SK-N-SH treated with all-trans-retinoic acid at 6 μM for 48 hours (cell line): ENCODE measurements around the gene EIF3M.
"Not testable (repeated sequence)": the region's sequence is repeated elsewhere in the genome, so short reads cannot be mapped to it uniquely, and the experiment has no call there.

Source experiments
- ATAC-seq: fragments of 200-7000 bp; cut with Tn5 transposase; 3 replicates; pipeline ENCODE4 v1.9.1; 2020; ENCODE audit warnings: mild to moderate bottlenecking, moderate library complexity
- ARNTL ChIP-seq: fragments of 450-650 bp; formaldehyde crosslinking; IDR thresholded peaks from 2 replicates; pipeline ENCODE4 v1.5.0; 2020; ENCODE audit warnings: low read depth, mild to moderate bottlenecking, moderate library complexity, borderline replicate concordance
- BACH2 ChIP-seq: fragments of 250-450 bp; sonication (Bioruptor Pico); IDR thresholded peaks from 2 replicates; pipeline ENCODE4 v1.9.0; 2021; ENCODE audit warnings: mild to moderate bottlenecking, borderline replicate concordance
- CSDC2 ChIP-seq: fragments of 250-450 bp; sonication (Bioruptor Pico); IDR thresholded peaks from 2 replicates; pipeline ENCODE4 v1.5.0; 2020; ENCODE audit warnings: mild to moderate bottlenecking, moderate library complexity
- ESRRG ChIP-seq: fragments of 250-450 bp; sonication (Bioruptor Pico); IDR thresholded peaks from 2 replicates; pipeline ENCODE4 v1.6.1; 2021; ENCODE audit warnings: mild to moderate bottlenecking
- GLIS3 ChIP-seq: fragments of 250-450 bp; sonication (Bioruptor Pico); IDR thresholded peaks from 2 replicates; pipeline ENCODE4 v1.5.0; 2020; ENCODE audit warnings: mild to moderate bottlenecking, moderate library complexity
- ISL1 ChIP-seq: fragments of 250-450 bp; sonication (Bioruptor Pico); IDR thresholded peaks from 2 replicates; pipeline ENCODE4 v2.1.2; 2022; ENCODE audit warnings: mild to moderate bottlenecking, moderate library complexity
- OSR1 ChIP-seq: fragments of 250-450 bp; sonication (Bioruptor Pico); IDR thresholded peaks from 2 replicates; pipeline ENCODE4 v1.8.0; 2022; ENCODE audit warnings: moderate library complexity, mild to moderate bottlenecking, inconsistent platforms
- PATZ1 ChIP-seq: fragments of 250-450 bp; sonication (Bioruptor Pico); IDR thresholded peaks from 2 replicates; pipeline ENCODE4 v1.8.0; 2020; ENCODE audit warnings: mild to moderate bottlenecking, moderate library complexity, borderline replicate concordance
- PPARA ChIP-seq: fragments of 250-450 bp; sonication (Bioruptor Pico); IDR thresholded peaks from 2 replicates; pipeline ENCODE4 v1.5.0; 2020; ENCODE audit warnings: mild to moderate bottlenecking, borderline replicate concordance
- RARB ChIP-seq: fragments of 250-450 bp; sonication (Bioruptor Pico); IDR thresholded peaks from 2 replicates; pipeline ENCODE4 v1.8.0; 2021; ENCODE audit warnings: mild to moderate bottlenecking, moderate library complexity
- SNAI2 ChIP-seq: fragments of 250-450 bp; sonication (Bioruptor Pico); IDR thresholded peaks from 2 replicates; pipeline ENCODE4 v1.5.0; 2020; ENCODE audit warnings: mild to moderate bottlenecking, moderate library complexity
- TOX ChIP-seq: fragments of 250-450 bp; sonication (Bioruptor Pico); IDR thresholded peaks from 2 replicates; pipeline ENCODE4 v1.8.0; 2021; ENCODE audit warnings: mild to moderate bottlenecking, moderate library complexity, borderline replicate concordance
- TSHZ2 ChIP-seq: fragments of 250-450 bp; sonication (Bioruptor Pico); IDR thresholded peaks from 2 replicates; pipeline ENCODE4 v1.5.0; 2020; ENCODE audit warnings: mild to moderate bottlenecking, moderate library complexity
- ZC3H10 ChIP-seq: fragments of 250-450 bp; sonication (Bioruptor Pico); IDR thresholded peaks from 2 replicates; pipeline ENCODE4 v1.5.1; 2021; ENCODE audit warnings: mild to moderate bottlenecking, moderate library complexity
- ZFP3 ChIP-seq: fragments of 250-450 bp; sonication (Bioruptor Pico); IDR thresholded peaks from 2 replicates; pipeline ENCODE4 v1.5.0; 2020; ENCODE audit warnings: mild to moderate bottlenecking, moderate library complexity
- ZFP30 ChIP-seq: fragments of 450-650 bp; formaldehyde crosslinking; IDR thresholded peaks from 2 replicates; pipeline ENCODE4 v1.5.0; 2022; ENCODE audit warnings: mild to moderate bottlenecking, moderate library complexity
- ZNF70 ChIP-seq: fragments of 450-650 bp; formaldehyde crosslinking; IDR thresholded peaks from 2 replicates; pipeline ENCODE4 v1.5.0; 2020; ENCODE audit warnings: mild to moderate bottlenecking, moderate library complexity
- TF ChIP-seq, protein P1 (sequence below): fragments of 250-450 bp; sonication (Bioruptor Pico); IDR thresholded peaks from 2 replicates; pipeline ENCODE4 v1.5.1; 2021; ENCODE audit warnings: mild to moderate bottlenecking, moderate library complexity
- TF ChIP-seq, protein P2 (sequence below): fragments of 250-450 bp; sonication (Bioruptor Pico); IDR thresholded peaks from 2 replicates; pipeline ENCODE4 v1.5.1; 2020; ENCODE audit warnings: low read depth, mild to moderate bottlenecking, moderate library complexity
- TF ChIP-seq, protein P3 (sequence below): fragments of 250-450 bp; sonication (Bioruptor Pico); IDR thresholded peaks from 2 replicates; pipeline ENCODE4 v1.8.0; 2021; ENCODE audit warnings: low read depth, mild to moderate bottlenecking, moderate library complexity, borderline replicate concordance

The EIF3M gene

GRCh38 chr11:32606220-32606619 is 22.6 kb downstream of the EIF3M start:
- TF ChIP-seq, protein P1, sequence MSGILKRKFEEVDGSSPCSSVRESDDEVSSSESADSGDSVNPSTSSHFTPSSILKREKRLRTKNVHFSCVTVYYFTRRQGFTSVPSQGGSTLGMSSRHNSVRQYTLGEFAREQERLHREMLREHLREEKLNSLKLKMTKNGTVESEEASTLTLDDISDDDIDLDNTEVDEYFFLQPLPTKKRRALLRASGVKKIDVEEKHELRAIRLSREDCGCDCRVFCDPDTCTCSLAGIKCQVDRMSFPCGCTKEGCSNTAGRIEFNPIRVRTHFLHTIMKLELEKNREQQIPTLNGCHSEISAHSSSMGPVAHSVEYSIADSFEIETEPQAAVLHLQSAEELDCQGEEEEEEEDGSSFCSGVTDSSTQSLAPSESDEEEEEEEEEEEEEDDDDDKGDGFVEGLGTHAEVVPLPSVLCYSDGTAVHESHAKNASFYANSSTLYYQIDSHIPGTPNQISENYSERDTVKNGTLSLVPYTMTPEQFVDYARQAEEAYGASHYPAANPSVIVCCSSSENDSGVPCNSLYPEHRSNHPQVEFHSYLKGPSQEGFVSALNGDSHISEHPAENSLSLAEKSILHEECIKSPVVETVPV (CRISPR knock-in tag) = no peak
- TF ChIP-seq ZNF70 (CRISPR knock-in tag) = no peak
- no peak for TF ChIP-seq OSR1 (CRISPR knock-in tag)
- no peak for TF ChIP-seq RARB (CRISPR knock-in tag)
- no peak for TF ChIP-seq ZFP3 (CRISPR knock-in tag)
- TF ChIP-seq ZFP30 (CRISPR knock-in tag) = no peak
- TF ChIP-seq ZC3H10 (CRISPR knock-in tag) = no peak
- TF ChIP-seq, protein P2, sequence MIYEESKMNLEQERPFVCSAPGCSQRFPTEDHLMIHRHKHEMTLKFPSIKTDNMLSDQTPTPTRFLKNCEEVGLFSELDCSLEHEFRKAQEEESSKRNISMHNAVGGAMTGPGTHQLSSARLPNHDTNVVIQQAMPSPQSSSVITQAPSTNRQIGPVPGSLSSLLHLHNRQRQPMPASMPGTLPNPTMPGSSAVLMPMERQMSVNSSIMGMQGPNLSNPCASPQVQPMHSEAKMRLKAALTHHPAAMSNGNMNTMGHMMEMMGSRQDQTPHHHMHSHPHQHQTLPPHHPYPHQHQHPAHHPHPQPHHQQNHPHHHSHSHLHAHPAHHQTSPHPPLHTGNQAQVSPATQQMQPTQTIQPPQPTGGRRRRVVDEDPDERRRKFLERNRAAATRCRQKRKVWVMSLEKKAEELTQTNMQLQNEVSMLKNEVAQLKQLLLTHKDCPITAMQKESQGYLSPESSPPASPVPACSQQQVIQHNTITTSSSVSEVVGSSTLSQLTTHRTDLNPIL = no peak
- no peak for TF ChIP-seq CSDC2 (CRISPR knock-in tag)
- TF ChIP-seq, protein P3, sequence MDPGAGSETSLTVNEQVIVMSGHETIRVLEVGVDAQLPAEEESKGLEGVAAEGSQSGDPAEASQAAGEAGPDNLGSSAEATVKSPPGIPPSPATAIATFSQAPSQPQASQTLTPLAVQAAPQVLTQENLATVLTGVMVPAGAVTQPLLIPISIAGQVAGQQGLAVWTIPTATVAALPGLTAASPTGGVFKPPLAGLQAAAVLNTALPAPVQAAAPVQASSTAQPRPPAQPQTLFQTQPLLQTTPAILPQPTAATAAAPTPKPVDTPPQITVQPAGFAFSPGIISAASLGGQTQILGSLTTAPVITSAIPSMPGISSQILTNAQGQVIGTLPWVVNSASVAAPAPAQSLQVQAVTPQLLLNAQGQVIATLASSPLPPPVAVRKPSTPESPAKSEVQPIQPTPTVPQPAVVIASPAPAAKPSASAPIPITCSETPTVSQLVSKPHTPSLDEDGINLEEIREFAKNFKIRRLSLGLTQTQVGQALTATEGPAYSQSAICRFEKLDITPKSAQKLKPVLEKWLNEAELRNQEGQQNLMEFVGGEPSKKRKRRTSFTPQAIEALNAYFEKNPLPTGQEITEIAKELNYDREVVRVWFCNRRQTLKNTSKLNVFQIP (CRISPR knock-in tag) = no peak
- no peak for TF ChIP-seq ISL1 (CRISPR knock-in tag)
- TF ChIP-seq ARNTL (CRISPR knock-in tag) = no peak
- TF ChIP-seq PPARA (CRISPR knock-in tag) = no peak
- no peak for TF ChIP-seq PATZ1
- no peak for TF ChIP-seq TOX
- TF ChIP-seq GLIS3 (CRISPR knock-in tag) = no peak
- TF ChIP-seq TSHZ2 = no peak
- TF ChIP-seq BACH2 (CRISPR knock-in tag) = no peak
- no peak for TF ChIP-seq ESRRG
- ATAC-seq = no peak

DNA sequence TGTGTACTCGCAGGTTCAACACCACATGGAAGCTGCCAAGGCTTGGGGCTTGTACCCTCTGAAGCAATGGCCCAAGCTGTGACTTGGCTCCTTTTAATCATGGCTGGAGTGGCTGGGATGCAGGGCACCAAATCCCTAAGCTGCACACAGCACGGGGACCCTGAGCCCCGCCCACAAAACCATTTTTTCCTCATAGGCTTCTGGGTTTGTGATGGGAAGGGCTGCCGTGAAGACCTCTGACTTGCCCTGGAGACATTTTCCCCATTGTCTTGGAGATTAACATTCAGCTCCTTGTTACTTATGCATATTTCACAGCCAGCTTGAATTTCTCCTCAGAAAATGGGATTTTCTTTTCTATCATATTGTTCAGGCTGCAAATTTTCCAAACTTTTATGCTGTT is 25.2 kb downstream of the EIF3M start:
- ATAC-seq = not testable (repeated sequence)

- TF ChIP-seq, protein P3 (CRISPR knock-in tag) = no peak
- TF ChIP-seq SNAI2 (CRISPR knock-in tag) (no peak), TSHZ2 (no peak), CSDC2 (CRISPR knock-in tag) (no peak), BACH2 (CRISPR knock-in tag) (no peak), ARNTL (CRISPR knock-in tag) (no peak), OSR1 (CRISPR knock-in tag) (no peak)
Measured at GRCh38 chr11:32610797-32611352, 27.2 kb downstream of the EIF3M start.

More at GRCh38 chr11:32610797-32611352, 27.2 kb downstream of the EIF3M start:
- no peak for ATAC-seq
